Panc1 (cell line): Measurements from ENCODE around the gene MACROD2. TPM values are rescaled to one million over a fixed set of nuclear protein-coding genes. Genes with fewer than 3 reads are reported as not detected.
A peak's percentile ranks its signal among the peaks of the same experiment; 100 is the strongest.

ENCODE experiments used
- ATAC-seq: fragments of 200-7000 bp; cut with Tn5 transposase; 2 replicates; pipeline ENCODE4 v1.9.1; 2020; ENCODE audit warnings: mild to moderate bottlenecking, moderate library complexity
- BruUV-seq: library from RNA; stranded (reverse); fragments of 400-500 nt; replicated peaks from 2 replicates; lab custom pipeline; 2021; lab: Mats Ljungman, UMichigan
- CTCF ChIA-PET: fragments of 300-600 bp; sonication (Branson Sonifier 250); formaldehyde crosslinking; loops from one replicate; lab custom pipeline; 2022; ENCODE audit warnings: antibody characterized with exemption; lab: Charles Lee
- POLR2A ChIA-PET: fragments of 300-600 bp; sonication (Branson Sonifier 250); formaldehyde crosslinking; loops from one replicate; lab custom pipeline; 2022; ENCODE audit warnings: antibody characterized with exemption; lab: Charles Lee
- DNase-seq: peaks from one replicate; pipeline ENCODE4 v3.0.0-alpha.2; 2010; ENCODE audit warnings: low read depth, low spot score
- H3K27ac ChIP-seq: 2 replicates; pipeline ENCODE4 v1.5.1; 2011; ENCODE audit warnings: mild to moderate bottlenecking, low read length, inconsistent platforms
- H3K27me3 ChIP-seq: fragments of 200-500 bp; sonication (Bioruptor generic); 2 replicates; pipeline ENCODE4 v1.6.0; 2014; ENCODE audit warnings: low read length, inconsistent platforms; ENCODE audit not compliant: control insufficient read depth, insufficient read depth
- H3K36me3 ChIP-seq: fragments of 200-500 bp; sonication (Bioruptor generic); 2 replicates; pipeline ENCODE4 v1.5.1; 2014; ENCODE audit warnings: inconsistent platforms, mild to moderate bottlenecking, low read length, moderate library complexity; ENCODE audit not compliant: control insufficient read depth, insufficient read depth
- H3K4me1 ChIP-seq: 2 replicates; pipeline ENCODE4 v1.5.1; 2011; ENCODE audit warnings: inconsistent platforms, mild to moderate bottlenecking, low read length, moderate library complexity; ENCODE audit not compliant: control insufficient read depth, insufficient read depth
- H3K4me3 ChIP-seq, 2 experiments: 2 replicates each; pipeline ENCODE4 v1.5.1; 2011 to 2012; ENCODE audit warnings: low read depth in 2 of 2, low read length in 2 of 2, mild to moderate bottlenecking in 2 of 2, inconsistent platforms in 1 of 2, moderate library complexity in 1 of 2
- H3K9me3 ChIP-seq: fragments of 200-500 bp; sonication (Bioruptor generic); 2 replicates; pipeline ENCODE4 v1.5.1; 2014; ENCODE audit warnings: low read depth, mild to moderate bottlenecking, inconsistent platforms, low read length, moderate library complexity; ENCODE audit not compliant: control insufficient read depth, insufficient read depth
- POLR2AphosphoS5 ChIP-seq: IDR thresholded peaks from 2 replicates; pipeline ENCODE4 v1.6.1; 2012; ENCODE audit warnings: mild to moderate bottlenecking, low read depth, low read length, moderate library complexity
- SIN3A ChIP-seq: IDR thresholded peaks from 2 replicates; pipeline ENCODE4 v1.6.1; 2012; ENCODE audit warnings: low read depth, mild to moderate bottlenecking, low read length, moderate library complexity, borderline replicate concordance; ENCODE audit not compliant: insufficient read depth
- TCF7L2 ChIP-seq: IDR thresholded peaks from 2 replicates; pipeline ENCODE4 v1.6.1; 2011; ENCODE audit warnings: mild to moderate bottlenecking, low read depth, low read length, inconsistent platforms
- in situ Hi-C: cut with HindIII; loops from 2 replicates; pipeline ENCODE4 v1.10.0; 2016; ENCODE audit warnings: low sequenced_read_pairs, low pct_unique_long_range_greater_than_20kb
- intact Hi-C: fragments of 100-400 bp; cut with micrococcal nuclease; formaldehyde crosslinking; loops from one replicate; pipeline ENCODE4 v1.10.0; 2022; ENCODE audit not compliant: unreplicated experiment
- total RNA-seq: library from RNA; stranded (reverse); gene quantifications from one replicate; pipeline ENCODE4 v1.2.1, GENCODE V29; 2021; ENCODE audit not compliant: unreplicated experiment
- TF ChIP-seq, protein P1 (sequence below): fragments of 450-650 bp; IDR thresholded peaks from 2 replicates; pipeline ENCODE4 v1.5.1; 2017; ENCODE audit warnings: mild to moderate bottlenecking
- TF ChIP-seq, protein P2 (sequence below), 2 experiments: IDR thresholded peaks; 2 replicates each; pipeline ENCODE4 v1.6.1; 2011 to 2012; ENCODE audit warnings: low read depth in 2 of 2, control low read depth in 1 of 2, low read length in 1 of 2, mild to moderate bottlenecking in 1 of 2, moderate library complexity in 1 of 2; ENCODE audit not compliant: insufficient read depth in 1 of 2

The MACROD2 gene
- total RNA-seq, 1 experiment from 2014 or later = 1.2 TPM

DNA sequence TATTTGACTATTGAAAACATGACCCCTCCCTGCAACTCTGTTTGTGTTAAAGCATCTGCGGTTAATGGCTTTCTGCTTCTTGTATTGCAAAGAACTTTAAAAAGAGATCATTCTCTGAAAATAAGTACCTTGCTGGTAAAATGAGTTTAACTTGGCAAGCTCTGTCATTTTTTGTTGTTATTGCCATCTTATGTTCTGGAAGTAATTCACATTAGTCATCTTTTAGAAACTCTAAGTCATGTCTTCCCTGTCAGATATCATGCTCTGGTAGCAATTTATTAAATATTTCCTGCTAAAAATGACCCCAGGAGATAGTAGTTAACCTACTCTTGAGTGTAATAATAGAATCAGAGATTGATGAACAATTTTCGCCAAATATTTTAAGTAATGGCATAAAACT, 1687.4 kb downstream of the MACROD2 start:
- ChIA-PET POLR2A (no interaction called here), CTCF (no interaction called here)
- no peak for DNase-seq
- Histone ChIP-seq H3K36me3 (no peaks in the 10 kb centered on the region), H3K4me1 (no peaks in the 10 kb centered on the region), H3K27me3 (no peaks in the 10 kb centered on the region), H3K9me3 (no peaks in the 10 kb centered on the region), H3K4me3 (no peak overlapping the region), H3K27ac (no peak overlapping the region)
- ATAC-seq = no peak
- TF ChIP-seq POLR2AphosphoS5 = no peak
- intact Hi-C loops (no loop called here), in situ Hi-C loops (no loop called here)
- BruUV-seq = no TSS peak

DNA sequence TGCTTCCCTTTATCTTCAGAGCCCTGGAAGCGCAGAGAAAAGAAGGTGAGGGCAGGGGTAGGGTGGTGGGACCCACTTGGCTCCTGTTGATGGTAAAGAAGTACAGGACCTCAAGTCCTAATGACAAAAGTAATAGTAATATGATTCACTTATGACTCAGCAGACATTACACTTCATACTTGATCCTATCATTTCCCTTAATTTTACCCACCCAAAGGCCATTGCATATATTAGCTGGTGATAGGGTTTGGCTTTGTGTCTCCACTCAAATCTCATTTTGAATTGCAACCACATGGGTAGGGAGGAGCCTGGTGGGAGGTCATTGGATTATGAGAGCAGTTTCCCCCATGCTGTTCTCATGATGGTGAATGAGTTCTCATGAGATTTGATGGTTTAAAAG, 1697.3 kb downstream of the MACROD2 start:
- Histone ChIP-seq H3K4me3 (no peak overlapping the region), H3K36me3 (no peaks in the 10 kb centered on the region), H3K27me3 (no peaks in the 10 kb centered on the region), H3K9me3 (no peaks in the 10 kb centered on the region), H3K4me1 (no peaks in the 10 kb centered on the region), H3K27ac (no peak overlapping the region)
- CTCF ChIA-PET = no interaction called here
- in situ Hi-C loops = no loop called here
- POLR2A ChIA-PET = no interaction called here
- ATAC-seq = no peak
- no peak for TF ChIP-seq SIN3A
- TF ChIP-seq, protein P1, sequence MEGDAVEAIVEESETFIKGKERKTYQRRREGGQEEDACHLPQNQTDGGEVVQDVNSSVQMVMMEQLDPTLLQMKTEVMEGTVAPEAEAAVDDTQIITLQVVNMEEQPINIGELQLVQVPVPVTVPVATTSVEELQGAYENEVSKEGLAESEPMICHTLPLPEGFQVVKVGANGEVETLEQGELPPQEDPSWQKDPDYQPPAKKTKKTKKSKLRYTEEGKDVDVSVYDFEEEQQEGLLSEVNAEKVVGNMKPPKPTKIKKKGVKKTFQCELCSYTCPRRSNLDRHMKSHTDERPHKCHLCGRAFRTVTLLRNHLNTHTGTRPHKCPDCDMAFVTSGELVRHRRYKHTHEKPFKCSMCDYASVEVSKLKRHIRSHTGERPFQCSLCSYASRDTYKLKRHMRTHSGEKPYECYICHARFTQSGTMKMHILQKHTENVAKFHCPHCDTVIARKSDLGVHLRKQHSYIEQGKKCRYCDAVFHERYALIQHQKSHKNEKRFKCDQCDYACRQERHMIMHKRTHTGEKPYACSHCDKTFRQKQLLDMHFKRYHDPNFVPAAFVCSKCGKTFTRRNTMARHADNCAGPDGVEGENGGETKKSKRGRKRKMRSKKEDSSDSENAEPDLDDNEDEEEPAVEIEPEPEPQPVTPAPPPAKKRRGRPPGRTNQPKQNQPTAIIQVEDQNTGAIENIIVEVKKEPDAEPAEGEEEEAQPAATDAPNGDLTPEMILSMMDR = no peak
- TF ChIP-seq, protein P2, sequence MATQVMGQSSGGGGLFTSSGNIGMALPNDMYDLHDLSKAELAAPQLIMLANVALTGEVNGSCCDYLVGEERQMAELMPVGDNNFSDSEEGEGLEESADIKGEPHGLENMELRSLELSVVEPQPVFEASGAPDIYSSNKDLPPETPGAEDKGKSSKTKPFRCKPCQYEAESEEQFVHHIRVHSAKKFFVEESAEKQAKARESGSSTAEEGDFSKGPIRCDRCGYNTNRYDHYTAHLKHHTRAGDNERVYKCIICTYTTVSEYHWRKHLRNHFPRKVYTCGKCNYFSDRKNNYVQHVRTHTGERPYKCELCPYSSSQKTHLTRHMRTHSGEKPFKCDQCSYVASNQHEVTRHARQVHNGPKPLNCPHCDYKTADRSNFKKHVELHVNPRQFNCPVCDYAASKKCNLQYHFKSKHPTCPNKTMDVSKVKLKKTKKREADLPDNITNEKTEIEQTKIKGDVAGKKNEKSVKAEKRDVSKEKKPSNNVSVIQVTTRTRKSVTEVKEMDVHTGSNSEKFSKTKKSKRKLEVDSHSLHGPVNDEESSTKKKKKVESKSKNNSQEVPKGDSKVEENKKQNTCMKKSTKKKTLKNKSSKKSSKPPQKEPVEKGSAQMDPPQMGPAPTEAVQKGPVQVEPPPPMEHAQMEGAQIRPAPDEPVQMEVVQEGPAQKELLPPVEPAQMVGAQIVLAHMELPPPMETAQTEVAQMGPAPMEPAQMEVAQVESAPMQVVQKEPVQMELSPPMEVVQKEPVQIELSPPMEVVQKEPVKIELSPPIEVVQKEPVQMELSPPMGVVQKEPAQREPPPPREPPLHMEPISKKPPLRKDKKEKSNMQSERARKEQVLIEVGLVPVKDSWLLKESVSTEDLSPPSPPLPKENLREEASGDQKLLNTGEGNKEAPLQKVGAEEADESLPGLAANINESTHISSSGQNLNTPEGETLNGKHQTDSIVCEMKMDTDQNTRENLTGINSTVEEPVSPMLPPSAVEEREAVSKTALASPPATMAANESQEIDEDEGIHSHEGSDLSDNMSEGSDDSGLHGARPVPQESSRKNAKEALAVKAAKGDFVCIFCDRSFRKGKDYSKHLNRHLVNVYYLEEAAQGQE (IDR thresholded peaks at IDR 0.05; ENCODE audit: insufficient read depth in 1 of 2, low read depth in 2 of 2, low read length in 1 of 2) = no peak
- DNase-seq = no peak
- intact Hi-C loops = no loop called here
- BruUV-seq = no TSS peak

DNA sequence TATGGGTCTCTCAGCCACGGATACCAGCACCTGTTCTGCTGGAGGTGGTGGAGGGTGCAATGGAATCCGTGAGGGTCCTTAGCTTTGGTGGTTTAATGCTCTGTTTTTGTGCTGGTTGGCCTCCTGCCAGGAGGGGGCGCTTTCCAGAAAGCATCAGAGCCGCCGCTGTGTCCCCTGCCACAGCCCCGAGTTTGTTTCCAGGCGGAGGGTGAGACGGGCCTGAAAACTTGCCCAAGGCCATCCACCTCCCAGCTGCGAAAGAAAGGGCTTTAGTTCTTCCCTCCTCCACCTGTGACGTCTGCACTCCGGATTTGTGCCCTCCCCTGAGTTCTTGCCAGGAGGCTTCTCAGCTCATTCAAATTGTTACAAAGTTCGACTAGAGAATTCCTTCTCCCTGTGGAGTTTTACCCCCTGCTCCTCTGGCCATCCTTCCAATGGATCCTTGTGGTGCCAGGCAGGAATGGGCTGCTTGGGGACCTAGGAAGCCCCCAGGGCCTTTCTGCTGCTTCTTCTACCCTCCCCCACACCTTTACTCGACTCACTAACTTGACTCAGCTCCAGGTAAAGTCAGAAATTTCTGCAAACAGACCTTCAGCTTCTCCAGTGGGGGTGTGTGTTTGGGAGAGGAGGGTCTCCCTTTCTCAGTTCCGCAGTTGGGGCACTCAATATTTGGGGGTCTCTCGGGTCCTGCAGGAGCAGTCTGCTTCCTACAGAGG, 1704.3 kb downstream of the MACROD2 start:
- BruUV-seq = no TSS peak
- intact Hi-C loops (no loop called here), in situ Hi-C loops (no loop called here)
- DNase-seq (no peak), ATAC-seq (no peak)
- Histone ChIP-seq H3K4me3 (no peak overlapping the region), H3K27me3 (no peaks in the 10 kb centered on the region), H3K36me3 (no peaks in the 10 kb centered on the region), H3K4me1 (no peaks in the 10 kb centered on the region), H3K9me3 (no peaks in the 10 kb centered on the region), H3K27ac (no peak overlapping the region)
- TF ChIP-seq, protein P1 = peak; percentile 23
- TF ChIP-seq, protein P2 (IDR thresholded peaks at IDR 0.05; ENCODE audit: insufficient read depth in 1 of 2, low read depth in 2 of 2, low read length in 1 of 2) = no peak
- TF ChIP-seq TCF7L2 (no peak), SIN3A (no peak), POLR2AphosphoS5 (no peak)
- ChIA-PET CTCF (no interaction called here), POLR2A (no interaction called here)
